GM21367 (cell line): ENCODE results near the gene LENG8.

Experiments used
- ATAC-seq: cut with Tn5 transposase; IDR thresholded peaks from one replicate; pipeline ENCODE4 v1.9.1; 2021; ENCODE audit not compliant: unreplicated experiment

The LENG8 gene

GRCh38 chr19:54422136-54422535, 26.9 kb upstream of the LENG8 start:
- ATAC-seq = no peak

DNA sequence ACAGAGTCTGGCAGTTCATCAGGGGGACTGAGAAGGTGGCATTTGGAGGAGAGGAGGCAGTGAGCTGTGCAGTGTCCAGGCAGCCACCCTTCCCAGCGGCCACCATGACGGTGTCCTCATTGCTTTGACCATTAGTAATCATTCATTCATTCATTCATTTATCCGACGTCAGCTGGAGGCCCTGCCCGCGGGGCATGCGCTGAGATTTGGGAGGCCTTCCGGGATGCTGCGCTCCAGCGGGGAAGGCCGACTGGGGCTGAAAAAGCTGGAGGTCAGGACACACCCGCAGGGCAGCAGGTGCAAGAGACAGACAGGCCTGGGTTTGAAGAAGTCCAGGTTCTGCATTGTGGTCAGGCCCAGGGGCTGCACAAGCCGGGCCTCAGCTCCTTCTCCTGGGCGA, 24.8 kb upstream of the LENG8 start:
- ATAC-seq = no peak

DNA sequence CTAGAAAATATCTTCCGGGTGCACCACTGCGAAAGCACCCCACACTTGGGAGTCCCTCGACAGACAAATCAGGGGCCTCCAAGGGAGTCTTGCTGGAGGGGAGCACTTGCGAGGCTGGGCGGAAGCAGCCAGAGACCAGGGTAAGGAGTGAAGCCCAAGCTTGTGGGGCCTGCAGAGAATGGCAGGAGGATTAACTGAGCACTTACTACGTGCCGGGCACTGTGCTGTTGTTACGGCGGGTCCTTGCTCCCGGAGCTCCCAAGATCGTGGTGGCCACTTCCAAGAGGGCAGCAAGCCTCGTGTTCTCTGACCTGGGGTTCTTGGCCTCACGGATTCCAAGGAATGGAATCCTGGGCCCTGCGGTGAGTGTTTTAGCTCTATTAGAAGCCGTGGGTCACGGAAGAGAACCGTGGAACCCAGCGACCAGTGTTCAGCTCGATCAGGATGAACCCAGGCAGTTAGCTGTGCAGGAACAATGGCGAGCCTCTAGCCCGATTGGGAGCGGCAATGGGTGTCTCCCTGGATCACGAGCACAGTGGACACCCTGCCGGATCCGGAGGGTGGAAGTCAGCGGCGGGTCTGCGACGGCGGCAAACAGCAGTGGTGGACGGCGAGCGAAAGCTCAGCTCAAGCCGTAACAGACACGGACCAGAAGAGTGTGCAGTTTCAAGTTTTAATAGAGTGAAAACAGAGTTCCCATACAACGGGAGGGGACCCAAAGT, 24.2 kb upstream of the LENG8 start:
- no peak for ATAC-seq

- ATAC-seq = no peak
Measured at GRCh38 chr19:54425382-54425723, 23.6 kb upstream of the LENG8 start.

GRCh38 chr19:54426291-54426931, 22.6 kb upstream of the LENG8 start:
- ATAC-seq = no peak

DNA sequence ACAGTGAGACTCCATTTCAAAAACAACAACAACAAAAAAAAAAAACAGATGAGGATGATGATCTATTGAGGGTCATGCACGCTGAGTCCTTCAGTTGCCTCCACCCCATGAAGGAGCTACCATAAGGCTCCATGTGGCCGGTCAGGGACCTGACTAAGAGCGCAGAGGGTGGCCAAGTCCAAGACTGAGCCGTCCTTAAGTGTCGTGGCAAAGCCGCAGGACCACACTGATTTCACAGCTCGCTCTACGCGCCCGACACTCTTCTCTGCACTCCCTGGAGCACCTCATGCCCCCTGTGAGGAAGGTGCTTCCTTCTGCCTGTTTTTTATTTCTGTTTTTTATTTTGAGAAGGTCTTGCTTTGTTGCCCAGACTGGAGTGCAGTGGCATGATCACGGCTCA, 21.4 kb upstream of the LENG8 start:
- ATAC-seq = no peak

DNA sequence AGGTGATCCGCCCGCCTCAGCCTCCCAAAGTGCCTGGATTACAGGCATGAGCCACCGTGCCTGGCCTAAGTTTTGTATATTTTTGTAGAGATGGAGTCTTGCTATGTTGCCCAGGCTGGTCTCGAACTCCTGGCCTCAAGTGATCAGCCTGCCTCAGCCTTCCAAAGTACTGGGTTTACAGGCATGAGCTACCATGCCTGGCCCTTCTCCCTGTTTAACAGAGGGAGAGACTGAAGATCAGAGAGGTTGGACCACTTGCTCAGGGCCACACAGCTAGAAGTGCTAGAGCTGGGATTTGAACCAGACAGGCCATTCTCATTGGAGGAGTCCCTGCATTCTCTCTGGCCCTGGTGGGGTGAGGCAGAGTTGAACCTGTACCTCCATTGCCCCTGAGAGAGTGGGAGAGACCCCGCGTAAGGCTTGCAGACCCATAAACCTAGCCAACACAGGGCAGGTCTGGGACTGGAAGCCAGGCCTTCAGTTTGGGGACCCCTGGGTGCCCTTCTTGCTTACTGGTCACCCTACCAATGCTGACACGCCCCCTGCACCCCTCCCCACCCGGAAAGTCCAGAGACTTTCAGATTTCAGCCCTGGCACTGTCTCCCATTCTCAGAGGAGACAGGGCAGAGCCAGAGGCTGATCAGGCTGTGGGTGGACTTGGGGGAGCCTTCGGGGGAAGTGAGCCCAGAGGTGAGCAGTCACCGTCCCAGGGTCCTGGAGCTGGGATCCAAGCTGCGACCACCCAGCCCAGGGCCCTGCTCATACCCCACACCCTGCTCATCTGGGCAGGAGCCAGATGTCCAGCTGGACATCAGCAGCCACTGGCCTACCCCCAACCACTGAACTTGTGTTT, 20.4 kb upstream of the LENG8 start:
- no peak for ATAC-seq

DNA sequence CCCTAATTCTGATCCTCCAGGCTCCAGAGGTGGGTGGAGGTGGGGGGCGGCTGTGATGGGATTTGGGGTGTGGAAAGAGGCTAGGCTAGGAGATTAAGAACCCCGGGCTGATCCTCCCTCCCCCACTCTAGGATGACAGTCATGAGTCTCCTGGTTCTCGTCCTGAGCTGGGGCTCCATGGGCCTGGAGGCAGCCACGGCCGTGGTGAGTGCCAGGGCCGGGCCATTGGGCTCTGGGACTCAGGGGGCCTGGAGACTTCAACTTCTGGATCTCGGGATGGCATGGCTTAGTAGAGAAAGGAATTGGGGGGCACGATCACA, 19.9 kb upstream of the LENG8 start:
- no peak for ATAC-seq

DNA sequence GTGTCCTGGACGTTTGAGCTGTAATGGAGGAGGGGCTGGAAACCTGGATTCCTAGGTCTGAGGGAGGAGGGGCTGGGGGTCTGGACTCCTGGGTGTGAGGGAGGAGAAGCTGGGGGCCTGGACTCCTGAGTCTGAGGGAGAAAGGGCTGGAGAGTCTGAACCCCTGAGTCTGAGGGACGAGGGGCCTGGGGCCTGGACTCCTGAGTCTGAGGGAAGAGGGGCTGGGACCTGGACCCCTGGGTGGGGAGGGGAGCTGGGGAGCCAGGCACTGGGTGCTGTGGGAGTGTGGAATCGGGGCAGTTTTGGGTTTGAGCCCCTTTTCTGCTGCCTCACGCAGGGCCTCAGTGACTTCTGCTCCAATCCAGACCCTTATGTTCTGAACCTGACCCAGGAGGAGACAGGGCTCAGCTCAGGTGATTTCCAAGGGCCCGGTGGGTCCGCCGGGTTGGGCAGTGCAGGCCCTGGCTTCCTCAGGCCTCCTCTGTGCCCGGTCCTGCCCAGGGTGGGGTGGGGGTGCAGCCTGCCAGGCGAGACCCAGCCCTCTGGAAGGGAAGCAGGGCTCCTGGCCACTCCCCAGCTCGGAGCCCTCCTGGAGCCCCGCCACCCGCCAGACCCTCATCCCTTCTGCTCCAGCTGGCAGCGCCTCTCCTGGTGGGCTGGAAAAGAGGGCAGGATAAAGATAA, 19.3 kb upstream of the LENG8 start:
- ATAC-seq = no peak

DNA sequence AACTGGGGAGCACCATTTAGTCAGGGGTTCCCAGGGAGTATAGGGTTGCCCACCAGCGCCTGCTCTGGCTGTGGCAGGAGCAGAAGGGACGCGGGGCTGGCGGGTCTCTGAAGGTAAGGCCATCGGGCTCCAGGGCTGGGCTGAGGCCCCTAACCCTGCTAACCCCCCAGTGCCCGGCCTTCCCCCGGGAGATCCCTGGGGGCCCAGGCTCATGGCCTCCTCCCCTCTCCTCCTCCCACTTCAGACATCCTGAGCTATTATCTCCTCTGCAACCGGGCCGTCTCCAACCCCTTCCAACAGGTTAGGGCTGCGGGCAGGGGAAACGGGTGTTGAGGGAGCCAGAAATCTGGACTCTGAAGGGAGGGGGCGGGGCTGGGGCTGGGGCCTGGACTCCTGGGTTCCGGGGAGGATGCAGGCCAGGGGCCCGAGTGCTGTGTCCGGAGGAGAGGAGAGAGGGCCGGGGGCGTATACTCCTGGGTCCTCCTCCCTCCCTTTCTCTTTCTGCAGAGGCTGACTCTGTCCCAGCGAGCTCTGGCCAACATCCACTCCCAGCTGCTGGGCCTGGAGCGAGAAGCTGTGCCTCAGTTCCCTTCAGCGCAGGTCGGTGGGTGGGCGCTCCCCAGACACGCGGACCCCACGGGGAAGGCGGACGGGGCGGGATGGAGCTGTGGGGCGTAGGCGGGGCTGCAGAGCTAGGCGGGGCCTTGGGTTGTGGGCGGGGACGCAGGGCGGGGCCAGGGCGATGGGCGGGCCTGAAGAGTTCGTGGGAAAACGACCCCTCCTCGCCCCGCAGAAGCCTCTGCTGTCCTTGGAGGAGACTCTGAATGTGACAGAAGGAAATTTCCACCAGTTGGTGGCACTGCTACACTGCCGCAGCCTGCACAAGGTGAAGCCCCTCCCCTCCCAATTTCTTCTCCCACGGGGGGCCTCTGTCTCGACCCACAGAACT, 18.4 kb upstream of the LENG8 start:
- no peak for ATAC-seq

DNA sequence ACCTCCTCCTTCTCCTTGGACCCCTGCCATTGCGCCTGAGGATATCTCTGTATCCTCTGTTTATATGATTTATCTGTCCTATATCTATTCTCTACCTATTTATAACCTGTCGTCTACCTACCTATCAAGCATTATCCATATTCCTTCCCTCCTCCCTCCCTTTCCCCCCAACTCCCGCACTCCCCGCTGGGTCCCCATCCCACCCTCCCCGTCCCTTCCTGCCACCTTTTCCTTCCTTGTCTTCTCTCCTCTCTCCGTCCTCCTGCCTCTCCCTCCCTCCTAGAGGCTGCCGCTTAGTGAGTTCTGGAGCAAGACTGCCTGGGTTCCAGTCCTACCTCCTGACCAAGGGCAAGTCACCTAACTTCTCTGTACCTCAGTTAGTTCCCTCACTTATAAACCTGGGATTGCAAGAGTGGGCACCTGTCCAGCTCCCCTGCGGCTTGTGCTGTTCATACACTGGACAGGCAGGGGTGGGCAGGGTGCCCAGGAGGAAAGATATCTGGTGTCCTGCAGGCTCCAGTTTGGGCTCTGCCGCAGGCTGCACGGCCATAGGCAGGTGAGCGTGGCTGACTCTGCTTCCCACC, 17.7 kb upstream of the LENG8 start:
- no peak for ATAC-seq

GRCh38 chr19:54432144-54432738, 16.8 kb upstream of the LENG8 start:
- ATAC-seq = no peak

DNA sequence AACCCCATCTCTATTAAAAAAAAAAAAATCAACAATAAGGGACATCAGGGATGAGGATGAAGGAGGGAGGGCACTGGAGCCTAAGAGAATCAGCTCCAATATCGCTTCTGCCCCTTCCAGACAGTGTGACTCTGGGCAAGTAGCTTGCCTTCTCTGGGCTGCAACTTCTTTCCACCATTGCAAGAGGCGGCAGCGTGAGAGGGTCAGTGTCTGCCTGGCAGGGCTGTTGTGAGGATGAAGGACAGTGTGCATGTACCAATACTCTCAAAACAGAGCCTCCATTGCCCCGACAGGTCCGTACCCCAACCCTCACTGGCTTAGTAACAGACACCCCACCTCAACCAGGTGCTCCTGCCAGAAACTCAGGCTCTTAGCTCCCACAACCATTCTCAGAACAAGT, 15.3 kb upstream of the LENG8 start:
- ATAC-seq = no peak

DNA sequence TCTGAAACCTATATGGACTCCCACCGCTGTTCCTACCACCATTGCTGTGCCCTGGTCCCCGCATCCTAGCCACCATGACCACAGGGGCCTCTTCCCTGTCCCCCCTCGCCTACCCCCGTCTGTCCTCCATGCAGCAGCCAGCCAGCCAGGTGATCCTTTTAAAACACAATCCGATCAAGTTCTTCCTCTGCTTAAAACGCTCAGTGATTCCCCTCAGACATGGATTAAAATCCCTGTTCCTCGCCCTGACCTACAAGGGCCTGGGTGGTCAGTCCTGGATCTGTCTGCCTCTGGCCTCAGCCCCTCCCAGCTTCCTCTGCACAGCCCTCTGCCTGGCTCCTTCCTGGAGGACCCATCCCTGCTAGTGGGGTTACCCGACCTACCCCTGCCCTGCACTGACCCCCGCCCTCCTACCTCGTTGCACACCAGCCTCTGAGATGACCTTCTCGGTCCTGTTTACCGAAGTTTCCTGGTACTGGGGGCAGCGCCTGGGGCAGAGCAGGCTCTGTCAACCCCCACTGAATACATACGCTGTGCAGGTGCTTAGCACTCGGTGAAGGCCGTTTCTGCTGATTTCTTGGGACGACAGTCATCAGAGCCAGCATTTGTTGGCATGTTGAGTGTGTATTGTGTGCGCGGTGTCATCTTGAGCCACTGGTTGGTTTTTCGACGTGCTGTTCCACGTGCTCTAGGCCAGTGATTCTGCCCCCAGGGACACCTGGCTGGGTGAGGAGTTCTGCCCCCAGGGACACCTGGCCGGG, 14.7 kb upstream of the LENG8 start:
- no peak for ATAC-seq

GRCh38 chr19:54434873-54435214, 14.2 kb upstream of the LENG8 start:
- ATAC-seq = no peak

- ATAC-seq = no peak
Measured at GRCh38 chr19:54435551-54436016, 13.4 kb upstream of the LENG8 start.

GRCh38 chr19:54436031-54436523, 12.9 kb upstream of the LENG8 start:
- ATAC-seq = no peak

DNA sequence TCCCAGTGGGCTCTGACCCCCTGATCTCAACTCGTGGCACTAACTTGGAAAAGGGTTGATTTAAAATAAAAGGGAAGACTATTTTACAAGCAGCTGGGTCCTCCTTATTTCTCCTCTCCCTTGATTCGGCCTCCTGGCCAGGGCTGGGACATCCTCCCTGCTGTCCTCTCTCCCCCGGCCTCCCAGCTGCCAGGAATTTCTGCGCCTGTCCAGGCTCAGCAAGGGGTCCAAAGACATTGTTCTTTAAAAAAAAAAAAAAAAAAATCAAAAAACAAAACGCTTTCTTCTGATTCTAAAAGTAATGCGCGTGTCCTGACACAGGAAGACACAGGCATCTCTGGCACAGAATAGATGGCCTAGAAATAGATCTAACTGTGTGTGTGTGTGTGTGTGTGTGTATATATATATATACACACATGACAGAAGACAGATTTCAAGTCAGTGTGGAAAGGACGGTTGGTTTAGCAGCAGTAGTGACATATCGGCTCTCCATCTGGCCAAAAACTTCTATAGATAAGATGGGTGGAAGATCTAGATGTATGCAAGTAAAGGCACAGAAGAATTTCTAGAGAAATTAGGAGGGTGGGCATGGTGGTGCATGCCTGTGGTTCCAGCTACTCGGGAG, 12.3 kb upstream of the LENG8 start:
- no peak for ATAC-seq
